GM19023 (cell line): Measurements from ENCODE around the gene FRY.

Experiments
- ATAC-seq: cut with Tn5 transposase; IDR thresholded peaks from one replicate; pipeline ENCODE4 v1.9.1; 2021; ENCODE audit warnings: mild to moderate bottlenecking, moderate library complexity; ENCODE audit not compliant: unreplicated experiment

Gene FRY

GRCh38 chr13:32253911-32254399 lies 222.4 kb downstream of the FRY start:
- ATAC-seq, result no peak

GRCh38 chr13:32254416-32254815 lies 222.8 kb downstream of the FRY start:
- no peak for ATAC-seq

- ATAC-seq, result no peak
Observed at GRCh38 chr13:32254916-32255723, 223.5 kb downstream of the FRY start.

- ATAC-seq, result no peak
Observed at GRCh38 chr13:32255724-32256109, 224.1 kb downstream of the FRY start.

GRCh38 chr13:32256243-32256642 lies 224.7 kb downstream of the FRY start:
- no peak for ATAC-seq

GRCh38 chr13:32257649-32258048 lies 226.1 kb downstream of the FRY start:
- no peak for ATAC-seq

GRCh38 chr13:32259116-32259515 lies 227.5 kb downstream of the FRY start:
- ATAC-seq, result no peak

GRCh38 chr13:32261567-32261966 lies 230.0 kb downstream of the FRY start:
- ATAC-seq, result no peak

GRCh38 chr13:32262165-32262564 lies 230.6 kb downstream of the FRY start:
- ATAC-seq, result no peak

GRCh38 chr13:32262619-32263018 lies 231.0 kb downstream of the FRY start:
- ATAC-seq, result no peak

- ATAC-seq, result no peak
Observed at GRCh38 chr13:32264407-32264806, 232.8 kb downstream of the FRY start.

GRCh38 chr13:32265726-32266125 lies 234.2 kb downstream of the FRY start:
- no peak for ATAC-seq

- no peak for ATAC-seq
Observed at GRCh38 chr13:32266130-32266529, 234.6 kb downstream of the FRY start.

- ATAC-seq, result no peak
Observed at GRCh38 chr13:32267836-32268439, 236.4 kb downstream of the FRY start.

GRCh38 chr13:32272021-32272683 lies 240.6 kb downstream of the FRY start:
- ATAC-seq, result no peak

- ATAC-seq, result no peak
Observed at GRCh38 chr13:32277839-32278238, 246.3 kb downstream of the FRY start.

GRCh38 chr13:32278426-32278825 lies 246.9 kb downstream of the FRY start:
- ATAC-seq, result no peak

GRCh38 chr13:32281096-32281495 lies 249.5 kb downstream of the FRY start:
- no peak for ATAC-seq

GRCh38 chr13:32282096-32282711 lies 250.6 kb downstream of the FRY start:
- no peak for ATAC-seq

- no peak for ATAC-seq
Observed at GRCh38 chr13:32284927-32285632, 253.5 kb downstream of the FRY start.

- no peak for ATAC-seq
Observed at GRCh38 chr13:32285633-32285965, 254.0 kb downstream of the FRY start.
